Testis (tissue), 3 donors: ENCODE results near the gene UBE2G1. TPM values are rescaled to one million over a fixed set of nuclear protein-coding genes. Genes with fewer than 3 reads are reported as not detected.

Experiments
- DNase-seq: peaks from one replicate; pipeline ENCODE4 v3.0.0-alpha.2; 2019
- H3K27ac ChIP-seq, 2 donors: fragments of 200-600 bp; sonication (generic); one replicate each; pipeline ENCODE4 v1.5.1; 2019
- H3K27me3 ChIP-seq: fragments of 200-600 bp; sonication (generic); one replicate; pipeline ENCODE4 v1.5.1; 2019
- H3K36me3 ChIP-seq: fragments of 200-600 bp; sonication (generic); one replicate; pipeline ENCODE4 v1.5.1; 2017; ENCODE audit warnings: low read depth; ENCODE audit errors: missing control alignments
- H3K4me1 ChIP-seq: fragments of 200-600 bp; sonication (generic); one replicate; pipeline ENCODE4 v1.5.1; 2019
- H3K4me3 ChIP-seq, 2 donors: fragments of 200-600 bp; sonication (generic); one replicate each; pipeline ENCODE4 v1.5.1; 2017 to 2019
- H3K9me3 ChIP-seq: fragments of 200-600 bp; sonication (generic); one replicate; pipeline ENCODE4 v1.5.1; 2017
- CTCF ChIP-seq, 3 experiments: fragments of 450-650 bp in 2 of 3; fragments of 200-600 bp in 1 of 3; sonication (generic) in 1 of 3; IDR thresholded peaks; one replicate each; pipeline ENCODE4 v1.5.1; 2016 to 2019; ENCODE audit warnings: antibody characterized with exemption in 3 of 3, mild to moderate bottlenecking in 2 of 3, moderate library complexity in 1 of 3
- POLR2A ChIP-seq: fragments of 450-650 bp; IDR thresholded peaks from one replicate; pipeline ENCODE4 v1.6.1; 2017; ENCODE audit warnings: antibody characterized with exemption, mild to moderate bottlenecking, moderate library complexity
- WGBS, 2 donors: methylation state at CpG; one replicate each; pipeline ENCODE4 v1.1.5; 2018; 5-methylcytosine and 5-hydroxymethylcytosine counted together
- intact Hi-C: fragments of 100-400 bp; cut with DNase I; formaldehyde crosslinking; loops from one replicate; pipeline ENCODE4 v1.15.1; 2023; ENCODE audit warnings: low total_unique reads
- polyA plus RNA-seq: library from polyadenylated mRNA; stranded (reverse); fragments of 350-450 nt; fragmentation: Illumina TruSeq; extraction: RNeasy Lipid Tissue Mini Kit (QIAGEN cat#74804); gene quantifications from one replicate; pipeline ENCODE4 v1.2.3, GENCODE V29; 2014; ENCODE audit warnings: low read depth, low replicate concordance; ENCODE audit not compliant: insufficient read depth
- total RNA-seq, 2 donors: library from RNA; depleted of rRNA; stranded (reverse); fragments of >200 nt; gene quantifications; one replicate each; pipeline ENCODE4 v1.2.3, GENCODE V29; 2016

Gene UBE2G1
- total and polyA plus RNA-seq, 3 donors from 2014 or later = 50.1 to 66.1 (median 60.7) TPM

GRCh38 chr17:4331614-4332013, 34.9 kb downstream of the UBE2G1 start:
- DNase-seq = no peak
- intact Hi-C loops = no loop called here
- Histone ChIP-seq H3K4me3 (no peak overlapping the region), H3K27ac (no peak overlapping the region), H3K9me3 (no peaks in the 10 kb centered on the region), H3K27me3 (no peaks in the 10 kb centered on the region), H3K36me3 (no peaks in the 10 kb centered on the region), H3K4me1 (peaks cover 2% of the 10 kb centered on the region)
- 39 to 58% methylated on average over 7 of the region's 7 CpGs for WGBS, 2 donors
- TF ChIP-seq CTCF (IDR thresholded peaks at IDR 0.05) = no peak
- no peak for TF ChIP-seq POLR2A

- H3K4me1 ChIP-seq = peaks cover 2% of the 10 kb centered on the region
- no peaks in the 10 kb centered on the region for H3K36me3 ChIP-seq
- H3K27me3 ChIP-seq = no peaks in the 10 kb centered on the region
- TF ChIP-seq POLR2A (no peak), CTCF (IDR thresholded peaks at IDR 0.05) (no peak)
- intact Hi-C loops = no loop called here
- no peak overlapping the region for H3K4me3 ChIP-seq
- H3K9me3 ChIP-seq = no peaks in the 10 kb centered on the region
- no peak for DNase-seq
- 75 to 82% methylated on average over 7 of the region's 7 CpGs for WGBS, 2 donors
- H3K27ac ChIP-seq = no peak overlapping the region
Observed at GRCh38 chr17:4329838-4330237, 36.6 kb downstream of the UBE2G1 start.

- no peaks in the 10 kb centered on the region for H3K9me3 ChIP-seq
- 83 to 90% methylated on average over 5 of the region's 5 CpGs for WGBS, 2 donors
- no peak for TF ChIP-seq CTCF (IDR thresholded peaks at IDR 0.05)
- TF ChIP-seq POLR2A = no peak
- DNase-seq = no peak
- no peaks in the 10 kb centered on the region for H3K27me3 ChIP-seq
- H3K36me3 ChIP-seq = no peaks in the 10 kb centered on the region
- no peak overlapping the region for H3K4me3 ChIP-seq
- H3K27ac ChIP-seq = no peak overlapping the region
- H3K4me1 ChIP-seq = peaks cover 2% of the 10 kb centered on the region
- intact Hi-C loops = no loop called here
Observed at GRCh38 chr17:4327606-4328005, 38.9 kb downstream of the UBE2G1 start.

- H3K9me3 ChIP-seq = no peaks in the 10 kb centered on the region
- 87 to 93% methylated on average over 2 of the region's 2 CpGs for WGBS, 2 donors
- H3K27ac ChIP-seq = no peak overlapping the region
- TF ChIP-seq POLR2A (no peak), CTCF (IDR thresholded peaks at IDR 0.05) (no peak)
- no peaks in the 10 kb centered on the region for H3K27me3 ChIP-seq
- DNase-seq = no peak
- peaks cover 2% of the 10 kb centered on the region for H3K4me1 ChIP-seq
- H3K36me3 ChIP-seq = no peaks in the 10 kb centered on the region
- intact Hi-C loops = no loop called here
- no peak overlapping the region for H3K4me3 ChIP-seq
Observed at GRCh38 chr17:4326608-4327007, 39.9 kb downstream of the UBE2G1 start.

- no peaks in the 10 kb centered on the region for H3K9me3 ChIP-seq
- DNase-seq = no peak
- H3K4me1 ChIP-seq = no peaks in the 10 kb centered on the region
- TF ChIP-seq POLR2A (no peak), CTCF (IDR thresholded peaks at IDR 0.05) (no peak)
- intact Hi-C loops = no loop called here
- H3K4me3 ChIP-seq = no peak overlapping the region
- H3K36me3 ChIP-seq = no peaks in the 10 kb centered on the region
- no peak overlapping the region for H3K27ac ChIP-seq
- H3K27me3 ChIP-seq = no peaks in the 10 kb centered on the region
Observed at GRCh38 chr17:4326112-4326511, 40.4 kb downstream of the UBE2G1 start.
